HCT116 (cell line): ENCODE measurements around the gene CPLX4. TPM values are rescaled to one million over a fixed set of nuclear protein-coding genes. Genes with fewer than 3 reads are reported as not detected.

Experiments used
- ATAC-seq: fragments of 200-7000 bp; cut with Tn5 transposase; 2 replicates; pipeline ENCODE4 v1.9.1; 2020; ENCODE audit warnings: mild to moderate bottlenecking, moderate library complexity
- BruUV-seq: library from RNA; stranded (reverse); fragments of 400-500 nt; replicated peaks from 2 replicates; lab custom pipeline; 2021; lab: Mats Ljungman, UMichigan
- CTCF ChIA-PET: fragments of 300-600 bp; sonication (Branson Sonifier 250); formaldehyde crosslinking; loops from one replicate; lab custom pipeline; 2021; ENCODE audit warnings: antibody characterized with exemption; lab: Charles Lee
- POLR2A ChIA-PET: fragments of 300-600, 350-600 bp; sonication (Branson Sonifier 250); formaldehyde crosslinking; loops from one replicate; lab custom pipeline; 2021; ENCODE audit warnings: antibody characterized with exemption; lab: Charles Lee
- RAD21 ChIA-PET, 2 experiments: fragments of 300-600 bp; sonication (Branson Sonifier 250); formaldehyde crosslinking; loops; one replicate each; lab custom pipeline; 2023; ENCODE audit warnings: low total read pairs in 2 of 2; ENCODE audit not compliant: uncharacterized antibody in 2 of 2, unreplicated experiment in 2 of 2, low non-redundant PET in 1 of 2; lab: Charles Lee
- DNase-seq: peaks from one replicate; pipeline ENCODE4 v3.0.0-alpha.2; 2010; ENCODE audit warnings: low read depth, low spot score
- H2AFZ ChIP-seq: fragments of 200-600 bp; shearing (Covaris generic), sonication (generic); 2 replicates; pipeline ENCODE4 v1.6.1; 2017; ENCODE audit warnings: low read depth, mixed run types, mixed read lengths, antibody characterized with exemption, low read length; ENCODE audit not compliant: poor library complexity, severe bottlenecking
- H3K27ac ChIP-seq: 2 replicates; pipeline ENCODE4 v1.5.1; 2012; ENCODE audit warnings: low read depth, low read length
- H3K27me3 ChIP-seq: fragments of 200-600 bp; sonication (generic); 2 replicates; pipeline ENCODE4 v1.6.1; 2016; ENCODE audit warnings: mixed run types, low read length, mixed read lengths; ENCODE audit not compliant: insufficient read depth
- H3K36me3 ChIP-seq, 2 experiments: fragments of 200-500 bp in 1 of 2; fragments of 200-600 bp in 1 of 2; sonication (Bioruptor generic) in 1 of 2; sonication (generic) in 1 of 2; 2 replicates each; pipeline versions ENCODE4 v1.5.1 to v1.6.1; 2014 to 2016; ENCODE audit warnings: low read length in 2 of 2, inconsistent platforms in 1 of 2, mixed read lengths in 1 of 2, mixed run types in 1 of 2; ENCODE audit not compliant: insufficient read depth in 2 of 2, control insufficient read depth in 1 of 2
- H3K4me1 ChIP-seq, 2 experiments: fragments of 200-600 bp in 1 of 2; sonication (generic) in 1 of 2; 2 replicates each; pipeline versions ENCODE4 v1.5.1 to v1.6.1; 2012 to 2017; ENCODE audit warnings: low read length in 2 of 2, inconsistent platforms in 1 of 2, mild to moderate bottlenecking in 1 of 2, mixed read lengths in 1 of 2, mixed run types in 1 of 2, moderate library complexity in 1 of 2; ENCODE audit not compliant: insufficient read depth in 2 of 2, control insufficient read depth in 1 of 2
- H3K4me2 ChIP-seq: fragments of 200-600 bp; sonication (generic); 2 replicates; pipeline ENCODE4 v1.6.1; 2017; ENCODE audit warnings: mixed run types, low read length, mixed read lengths
- H3K4me3 ChIP-seq, 2 experiments: fragments of 200-600 bp in 1 of 2; sonication (generic) in 1 of 2; replicated peaks in 1 of 2; 2 replicates each; pipeline ENCODE4 v1.5.1; 2011 to 2016; ENCODE audit warnings: low read length in 2 of 2, control low read depth in 1 of 2, low read depth in 1 of 2, mild to moderate bottlenecking in 1 of 2, mixed read lengths in 1 of 2, mixed run types in 1 of 2
- H3K79me2 ChIP-seq: fragments of 200-600 bp; sonication (generic); 2 replicates; pipeline ENCODE4 v1.6.1; 2017; ENCODE audit warnings: mild to moderate bottlenecking, mixed run types, low read length, moderate library complexity, mixed read lengths; ENCODE audit not compliant: insufficient read depth
- H3K9ac ChIP-seq: fragments of 200-600 bp; sonication (generic); 2 replicates; pipeline ENCODE4 v1.6.1; 2016; ENCODE audit warnings: low read length, mixed read lengths
- H3K9me2 ChIP-seq: fragments of 200-600 bp; sonication (generic), shearing (Covaris generic); 2 replicates; pipeline ENCODE4 v1.6.1; 2017; ENCODE audit warnings: mixed run types, mild to moderate bottlenecking, moderate library complexity; ENCODE audit not compliant: insufficient read depth
- H3K9me3 ChIP-seq, 2 experiments: fragments of 200-500 bp in 1 of 2; fragments of 200-600 bp in 1 of 2; sonication (Bioruptor generic) in 1 of 2; sonication (generic) in 1 of 2; 2 replicates each; pipeline ENCODE4 v1.6.1; 2014 to 2017; ENCODE audit warnings: low read length in 2 of 2, mixed read lengths in 2 of 2, inconsistent platforms in 1 of 2, low read depth in 1 of 2, mild to moderate bottlenecking in 1 of 2, mixed run types in 1 of 2, moderate library complexity in 1 of 2; ENCODE audit not compliant: control insufficient read depth in 1 of 2, insufficient read depth in 1 of 2
- H4K20me1 ChIP-seq: fragments of 200-600 bp; sonication (generic), shearing (Covaris generic); 2 replicates; pipeline ENCODE4 v1.6.1; 2017; ENCODE audit warnings: mixed run types, mild to moderate bottlenecking, moderate library complexity; ENCODE audit not compliant: insufficient read depth
- CBX3 ChIP-seq: IDR thresholded peaks from 2 replicates; pipeline ENCODE4 v1.6.1; 2012; ENCODE audit warnings: low read depth
- EGR1 ChIP-seq: IDR thresholded peaks from 2 replicates; pipeline ENCODE4 v1.6.1; 2012; ENCODE audit warnings: low read depth
- FOSL1 ChIP-seq: IDR thresholded peaks from 2 replicates; pipeline ENCODE4 v1.6.1; 2012; ENCODE audit warnings: low read depth
- POLR2AphosphoS5 ChIP-seq: IDR thresholded peaks from 2 replicates; pipeline ENCODE4 v1.6.1; 2011; ENCODE audit warnings: mild to moderate bottlenecking, low read depth, low read length, moderate library complexity
- TCF7L2 ChIP-seq: IDR thresholded peaks from 2 replicates; pipeline ENCODE4 v1.7.0; 2011; ENCODE audit warnings: borderline replicate concordance, inconsistent platforms; ENCODE audit not compliant: insufficient read depth, insufficient read length; ENCODE audit errors: extremely low read depth
- YY1 ChIP-seq: IDR thresholded peaks from 2 replicates; pipeline ENCODE4 v1.6.1; 2011; ENCODE audit warnings: low read length, low read depth, moderate library complexity, mild to moderate bottlenecking; ENCODE audit not compliant: insufficient replicate concordance; ENCODE audit errors: extremely low read depth
- intact Hi-C: fragments of 100-400 bp; cut with micrococcal nuclease; formaldehyde crosslinking; loops from 2 replicates; pipeline ENCODE4 v1.10.0; 2022
- total RNA-seq: library from RNA; stranded (reverse); gene quantifications from one replicate; pipeline ENCODE4 v1.2.1, GENCODE V29; 2021; ENCODE audit not compliant: unreplicated experiment
- TF ChIP-seq, protein P1 (sequence below): IDR thresholded peaks from 2 replicates; pipeline ENCODE4 v1.6.1; 2012; ENCODE audit warnings: low read depth

Gene CPLX4
- total RNA-seq, 1 experiment from 2014 or later, result not detected

DNA sequence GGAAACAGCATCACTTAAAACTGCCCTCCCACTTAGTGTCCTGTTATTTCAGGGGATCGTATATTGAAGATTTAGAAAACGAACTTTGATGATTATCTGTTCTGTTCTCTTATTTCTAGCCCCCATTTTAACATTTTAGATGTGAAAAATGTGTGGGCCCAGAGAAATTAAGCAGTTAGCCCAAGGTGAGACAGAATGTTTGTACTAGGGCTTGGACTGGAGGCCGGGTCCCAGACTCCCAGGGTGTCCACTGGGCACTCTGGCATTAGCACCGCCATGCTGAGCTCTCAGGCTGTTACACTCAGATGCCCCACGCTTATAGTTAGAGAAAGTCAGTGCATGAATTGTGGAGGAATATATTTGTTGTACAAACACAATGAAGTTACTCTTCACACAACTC lies 39.7 kb downstream of the CPLX4 start:
- no peak overlapping the region for H3K4me3 ChIP-seq
- H3K79me2 ChIP-seq, result no peaks in the 10 kb centered on the region
- H3K4me2 ChIP-seq, result no peak overlapping the region
- TF ChIP-seq FOSL1, result no peak
- TF ChIP-seq EGR1, result no peak
- no peak for TF ChIP-seq CBX3
- no peak for TF ChIP-seq POLR2AphosphoS5
- TF ChIP-seq, protein P1, sequence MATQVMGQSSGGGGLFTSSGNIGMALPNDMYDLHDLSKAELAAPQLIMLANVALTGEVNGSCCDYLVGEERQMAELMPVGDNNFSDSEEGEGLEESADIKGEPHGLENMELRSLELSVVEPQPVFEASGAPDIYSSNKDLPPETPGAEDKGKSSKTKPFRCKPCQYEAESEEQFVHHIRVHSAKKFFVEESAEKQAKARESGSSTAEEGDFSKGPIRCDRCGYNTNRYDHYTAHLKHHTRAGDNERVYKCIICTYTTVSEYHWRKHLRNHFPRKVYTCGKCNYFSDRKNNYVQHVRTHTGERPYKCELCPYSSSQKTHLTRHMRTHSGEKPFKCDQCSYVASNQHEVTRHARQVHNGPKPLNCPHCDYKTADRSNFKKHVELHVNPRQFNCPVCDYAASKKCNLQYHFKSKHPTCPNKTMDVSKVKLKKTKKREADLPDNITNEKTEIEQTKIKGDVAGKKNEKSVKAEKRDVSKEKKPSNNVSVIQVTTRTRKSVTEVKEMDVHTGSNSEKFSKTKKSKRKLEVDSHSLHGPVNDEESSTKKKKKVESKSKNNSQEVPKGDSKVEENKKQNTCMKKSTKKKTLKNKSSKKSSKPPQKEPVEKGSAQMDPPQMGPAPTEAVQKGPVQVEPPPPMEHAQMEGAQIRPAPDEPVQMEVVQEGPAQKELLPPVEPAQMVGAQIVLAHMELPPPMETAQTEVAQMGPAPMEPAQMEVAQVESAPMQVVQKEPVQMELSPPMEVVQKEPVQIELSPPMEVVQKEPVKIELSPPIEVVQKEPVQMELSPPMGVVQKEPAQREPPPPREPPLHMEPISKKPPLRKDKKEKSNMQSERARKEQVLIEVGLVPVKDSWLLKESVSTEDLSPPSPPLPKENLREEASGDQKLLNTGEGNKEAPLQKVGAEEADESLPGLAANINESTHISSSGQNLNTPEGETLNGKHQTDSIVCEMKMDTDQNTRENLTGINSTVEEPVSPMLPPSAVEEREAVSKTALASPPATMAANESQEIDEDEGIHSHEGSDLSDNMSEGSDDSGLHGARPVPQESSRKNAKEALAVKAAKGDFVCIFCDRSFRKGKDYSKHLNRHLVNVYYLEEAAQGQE, result no peak
- no peak for TF ChIP-seq YY1
- intact Hi-C loops, result no loop called here
- no peaks in the 10 kb centered on the region for H3K36me3 ChIP-seq
- no peaks in the 10 kb centered on the region for H4K20me1 ChIP-seq
- no peak overlapping the region for H3K27ac ChIP-seq
- H3K4me1 ChIP-seq, result no peaks in the 10 kb centered on the region
- CTCF ChIA-PET, result no interaction called here
- no peak overlapping the region for H3K9ac ChIP-seq
- no peak overlapping the region for H2AFZ ChIP-seq
- DNase-seq (no peak), ATAC-seq (no peak)
- no peaks in the 10 kb centered on the region for H3K9me2 ChIP-seq
- BruUV-seq, result no TSS peak
- no peaks in the 10 kb centered on the region for H3K9me3 ChIP-seq
- RAD21 ChIA-PET, result no interaction called here
- POLR2A ChIA-PET, result interaction anchor here (0.6 kb wide), 1 partner anchor 506 kb away, joined by 7 read pairs; no protein-coding TSS in a partner anchor
- peaks cover 67% of the 10 kb centered on the region for H3K27me3 ChIP-seq

- no peak overlapping the region for H3K4me3 ChIP-seq
- no peak overlapping the region for H2AFZ ChIP-seq
- peaks cover 45% of the 10 kb centered on the region for H3K27me3 ChIP-seq
- ChIA-PET RAD21 (no interaction called here), POLR2A (no interaction called here), CTCF (no interaction called here)
- intact Hi-C loops, result no loop called here
- no peaks in the 10 kb centered on the region for H3K36me3 ChIP-seq
- H3K9me2 ChIP-seq, result no peaks in the 10 kb centered on the region
- H3K4me1 ChIP-seq, result no peaks in the 10 kb centered on the region
- H3K27ac ChIP-seq, result no peak overlapping the region
- no peak for ATAC-seq
- no peaks in the 10 kb centered on the region for H3K79me2 ChIP-seq
- no peak for DNase-seq
- no peaks in the 10 kb centered on the region for H3K9me3 ChIP-seq
- no peaks in the 10 kb centered on the region for H4K20me1 ChIP-seq
- TF ChIP-seq TCF7L2, result no peak
- no peak overlapping the region for H3K4me2 ChIP-seq
- no peak overlapping the region for H3K9ac ChIP-seq
- no TSS peak for BruUV-seq
Measured at GRCh38 chr18:59276047-59276446, 42.4 kb downstream of the CPLX4 start.
